NT2/D1 (cell line): ENCODE results near the gene OSBPL2.

Source experiments
- DNase-seq: peaks from one replicate; pipeline ENCODE4 v3.0.0-alpha.2; 2011; ENCODE audit warnings: low read depth, low spot score
- H3K27me3 ChIP-seq: 2 replicates; pipeline ENCODE4 v1.6.0; 2011; ENCODE audit warnings: mild to moderate bottlenecking; ENCODE audit not compliant: insufficient read length, insufficient read depth
- H3K36me3 ChIP-seq: 2 replicates; pipeline ENCODE4 v1.6.1; 2011; ENCODE audit warnings: mild to moderate bottlenecking, low read length, mixed read lengths; ENCODE audit not compliant: insufficient read depth, insufficient read length
- H3K4me1 ChIP-seq: 2 replicates; pipeline ENCODE4 v1.5.1; 2011; ENCODE audit not compliant: insufficient read depth, insufficient read length
- H3K4me3 ChIP-seq: 2 replicates; pipeline ENCODE4 v1.5.1; 2011; ENCODE audit warnings: low read depth; ENCODE audit not compliant: insufficient read length
- H3K9ac ChIP-seq: 2 replicates; pipeline ENCODE4 v1.6.0; 2011; ENCODE audit warnings: low read depth; ENCODE audit not compliant: insufficient read length
- H3K9me3 ChIP-seq: 2 replicates; pipeline ENCODE4 v1.5.1; 2011; ENCODE audit warnings: mild to moderate bottlenecking, low read length; ENCODE audit not compliant: insufficient read depth
- SUZ12 ChIP-seq: IDR thresholded peaks from 2 replicates; pipeline ENCODE4 v1.6.1; 2011; ENCODE audit not compliant: insufficient read length, insufficient read depth; ENCODE audit errors: extremely low read depth
- YY1 ChIP-seq: IDR thresholded peaks from 2 replicates; pipeline ENCODE4 v1.6.1; 2011; ENCODE audit not compliant: insufficient read length, insufficient read depth
- ZNF274 ChIP-seq: IDR thresholded peaks from 2 replicates; pipeline ENCODE4 v1.6.1; 2011; ENCODE audit warnings: mild to moderate bottlenecking, low read depth, low read length

Gene OSBPL2

GRCh38 chr20:62318400-62319345, 80.4 kb downstream of the OSBPL2 start:
- H3K4me3 ChIP-seq = no peak overlapping the region
- TF ChIP-seq ZNF274 = no peak
- no peak for TF ChIP-seq SUZ12
- no peak overlapping the region for H3K9ac ChIP-seq
- DNase-seq = no peak
- H3K4me1 ChIP-seq = no peaks in the 10 kb centered on the region
- H3K9me3 ChIP-seq = peaks cover 25% of the 10 kb centered on the region; the same call in 1 of the 2 replicates
- H3K36me3 ChIP-seq = peaks cover 83% of the 10 kb centered on the region
- H3K27me3 ChIP-seq = no peaks in the 10 kb centered on the region

GRCh38 chr20:62319346-62319909, 81.1 kb downstream of the OSBPL2 start:
- no peak for DNase-seq
- H3K4me3 ChIP-seq = no peak overlapping the region
- no peaks in the 10 kb centered on the region for H3K4me1 ChIP-seq
- H3K9ac ChIP-seq = no peak overlapping the region
- TF ChIP-seq YY1 (no peak), ZNF274 (no peak), SUZ12 (no peak)
- peaks cover 83% of the 10 kb centered on the region for H3K36me3 ChIP-seq
- H3K9me3 ChIP-seq = peaks cover 25% of the 10 kb centered on the region; the same call in 1 of the 2 replicates
- no peaks in the 10 kb centered on the region for H3K27me3 ChIP-seq

GRCh38 chr20:62320581-62321354, 82.4 kb downstream of the OSBPL2 start:
- no peak overlapping the region for H3K9ac ChIP-seq
- H3K4me1 ChIP-seq = no peaks in the 10 kb centered on the region
- no peak overlapping the region for H3K4me3 ChIP-seq
- no peaks in the 10 kb centered on the region for H3K27me3 ChIP-seq
- no peak for TF ChIP-seq YY1
- no peak for TF ChIP-seq SUZ12
- peaks cover 83% of the 10 kb centered on the region for H3K36me3 ChIP-seq
- no peak for DNase-seq
- peaks cover 32% of the 10 kb centered on the region; the same call in 1 of the 2 replicates for H3K9me3 ChIP-seq

GRCh38 chr20:62321521-62321948, 83.2 kb downstream of the OSBPL2 start:
- Histone ChIP-seq H3K4me1 (peaks cover under 1% of the 10 kb centered on the region), H3K27me3 (no peaks in the 10 kb centered on the region), H3K9me3 (peaks cover 35% of the 10 kb centered on the region; the same call in 1 of the 2 replicates), H3K9ac (no peak overlapping the region), H3K36me3 (peaks cover 83% of the 10 kb centered on the region), H3K4me3 (no peak overlapping the region)
- DNase-seq = no peak
- no peak for TF ChIP-seq SUZ12

GRCh38 chr20:62321975-62322374, 83.7 kb downstream of the OSBPL2 start:
- Histone ChIP-seq H3K4me3 (no peak overlapping the region), H3K9me3 (peaks cover 38% of the 10 kb centered on the region; the same call in 1 of the 2 replicates), H3K36me3 (peaks cover 83% of the 10 kb centered on the region), H3K27me3 (no peaks in the 10 kb centered on the region), H3K4me1 (peaks cover 5% of the 10 kb centered on the region), H3K9ac (no peak overlapping the region)
- TF ChIP-seq SUZ12 = no peak
- no peak for TF ChIP-seq YY1
- TF ChIP-seq ZNF274 = no peak
- no peak for DNase-seq

- Histone ChIP-seq H3K9ac (no peak overlapping the region), H3K9me3 (peaks cover 32% of the 10 kb centered on the region; the same call in 1 of the 2 replicates), H3K27me3 (no peaks in the 10 kb centered on the region), H3K4me1 (peaks cover 5% of the 10 kb centered on the region), H3K36me3 (peaks cover 83% of the 10 kb centered on the region), H3K4me3 (no peak overlapping the region)
- no peak for DNase-seq
- no peak for TF ChIP-seq ZNF274
- TF ChIP-seq SUZ12 = no peak
- no peak for TF ChIP-seq YY1
These were observed 84.2 kb downstream of the OSBPL2 start for GRCh38 chr20:62322492-62323041.
